Measurements from ENCODE around the gene ATP6V1D.
"Not testable (repeated sequence)": the region's sequence is repeated elsewhere in the genome, so short reads cannot be mapped to it uniquely, and the experiment has no call there.

ATP6V1D gene

GRCh38 chr14:67365476-67365875 is 5.9 kb upstream of the ATP6V1D start:
- no peak for DNase-seq

DNA sequence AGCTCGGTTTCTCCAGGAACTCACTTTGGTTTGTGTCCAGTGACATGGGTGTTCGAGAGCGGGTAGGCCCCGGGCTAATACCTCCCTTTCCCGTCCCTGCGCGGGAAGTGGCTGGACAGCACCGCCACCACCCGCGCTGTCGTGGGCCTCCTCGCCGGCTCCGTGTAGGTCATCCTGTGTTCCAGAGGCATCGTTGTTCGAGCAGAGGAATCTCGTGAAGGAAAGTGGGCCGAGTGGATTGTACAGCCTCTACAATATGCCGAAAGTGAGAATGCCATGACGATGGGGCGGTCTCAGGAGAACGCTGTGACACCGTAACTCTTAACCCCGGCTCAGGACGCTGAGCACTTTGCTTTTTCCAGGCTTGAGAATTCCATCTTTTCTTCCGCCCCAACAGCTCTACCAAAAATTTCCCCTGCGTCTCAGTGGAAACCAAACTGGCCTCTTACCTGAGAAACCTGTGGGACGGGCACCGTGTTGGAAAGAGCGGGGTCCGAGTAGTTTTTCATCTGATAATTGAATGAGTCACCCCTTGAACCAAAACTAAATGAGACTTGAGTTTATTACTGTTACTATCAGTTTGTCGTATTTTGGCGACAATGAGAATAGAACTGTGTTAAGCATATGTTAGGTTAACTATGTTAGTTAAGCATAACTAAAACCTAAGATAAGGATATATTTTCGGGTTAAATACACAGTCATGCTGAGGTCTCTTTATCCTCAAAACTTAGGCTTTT is 1.0 kb upstream of the ATP6V1D start:
- DNase-seq, result no peak

DNA sequence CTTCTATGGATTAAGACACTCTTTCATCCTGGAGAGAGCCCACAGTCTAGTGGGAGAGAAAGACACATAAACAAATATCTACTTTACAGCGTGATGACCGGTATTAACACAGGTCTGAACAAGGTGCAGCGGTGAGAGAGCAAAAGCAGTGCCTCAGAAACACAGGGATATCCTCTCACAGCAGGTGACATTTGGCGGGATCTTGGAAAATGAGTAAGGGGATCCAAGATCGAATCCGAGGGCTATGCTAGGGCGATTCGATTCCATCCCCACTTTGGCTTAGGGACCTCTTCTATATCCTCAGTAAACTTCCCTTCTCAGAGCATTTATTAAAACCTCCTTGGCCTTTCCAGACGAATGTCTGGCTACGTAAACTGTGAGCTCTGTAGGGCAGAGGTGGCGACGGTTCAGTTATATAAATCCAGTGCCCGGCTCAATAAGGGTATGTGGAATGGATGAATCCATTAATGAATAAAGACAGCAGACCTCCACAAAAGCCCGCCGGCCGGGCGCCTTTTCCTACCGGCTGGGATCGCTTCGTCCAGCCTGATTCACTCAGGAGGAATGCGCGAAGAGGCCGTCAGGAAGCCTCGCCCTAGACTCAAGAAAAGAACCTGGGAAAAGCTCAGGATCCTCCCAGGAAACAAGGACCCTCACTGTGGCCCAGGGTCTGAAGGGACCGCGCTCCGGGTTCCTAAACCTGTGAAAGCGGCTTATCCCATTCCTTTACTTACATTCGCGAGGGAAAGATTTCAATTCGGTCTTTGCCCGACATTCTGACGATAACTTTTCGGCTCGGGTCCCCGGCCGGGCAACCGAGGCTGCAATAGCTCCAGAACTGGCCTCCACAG is 455 bp downstream of the ATP6V1D start:
- DNase-seq, result peak; percentile 21 to 38

DNA sequence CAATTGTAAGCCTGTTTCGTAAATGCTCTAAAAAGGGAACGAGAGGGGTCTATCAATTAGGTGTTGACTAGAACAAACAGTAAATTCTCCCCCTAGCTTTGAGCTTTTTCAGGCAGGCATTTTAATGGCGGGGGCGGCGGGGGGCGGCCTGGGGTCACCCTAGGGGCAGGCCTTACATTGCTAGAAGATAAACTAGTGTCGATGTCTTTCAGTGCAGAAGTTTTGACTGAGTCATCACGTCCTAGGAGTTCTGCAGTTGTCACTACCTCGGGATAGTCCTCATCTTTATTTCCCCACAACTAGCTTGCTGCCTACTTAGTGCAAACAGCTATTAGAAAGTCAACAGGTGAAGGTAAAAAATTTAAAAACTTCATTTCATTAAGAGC is 1.6 kb downstream of the ATP6V1D start:
- no peak for DNase-seq

GRCh38 chr14:67357186-67357968 is 2.2 kb downstream of the ATP6V1D start:
- no peak for DNase-seq

- DNase-seq, result no peak
Observed at GRCh38 chr14:67352055-67352454, 7.5 kb downstream of the ATP6V1D start.

GRCh38 chr14:67345583-67345982 is 14.0 kb downstream of the ATP6V1D start:
- no peak for DNase-seq

DNA sequence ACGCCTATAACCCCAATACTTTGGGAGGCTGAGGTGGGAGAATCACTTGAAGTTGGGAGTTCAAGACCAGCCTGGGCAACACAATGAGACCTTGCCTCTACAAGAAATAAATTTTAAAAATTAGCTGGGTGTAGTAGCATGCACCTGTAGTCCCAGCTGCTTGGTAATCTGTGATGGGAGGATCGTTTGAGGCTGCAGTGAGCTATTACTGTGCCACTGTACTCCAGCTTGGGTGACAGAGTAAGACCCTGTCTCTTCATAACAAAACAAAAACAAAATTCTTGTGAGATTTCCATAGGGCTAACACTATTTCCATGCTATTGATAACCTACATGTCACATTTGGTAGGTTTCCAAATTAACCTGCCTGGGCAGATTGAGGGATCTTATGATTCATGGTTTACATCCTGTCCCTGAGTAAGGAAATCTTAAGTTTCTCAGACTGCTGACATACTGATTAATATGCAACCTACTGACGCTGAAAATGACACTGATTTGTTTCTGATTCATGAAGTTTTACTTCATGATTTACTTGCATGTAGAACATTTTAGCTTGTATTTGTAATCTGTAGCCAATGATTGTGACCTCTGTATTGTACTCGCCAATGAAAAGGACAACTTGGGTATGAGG is 15.9 kb downstream of the ATP6V1D start:
- DNase-seq, result no peak

DNA sequence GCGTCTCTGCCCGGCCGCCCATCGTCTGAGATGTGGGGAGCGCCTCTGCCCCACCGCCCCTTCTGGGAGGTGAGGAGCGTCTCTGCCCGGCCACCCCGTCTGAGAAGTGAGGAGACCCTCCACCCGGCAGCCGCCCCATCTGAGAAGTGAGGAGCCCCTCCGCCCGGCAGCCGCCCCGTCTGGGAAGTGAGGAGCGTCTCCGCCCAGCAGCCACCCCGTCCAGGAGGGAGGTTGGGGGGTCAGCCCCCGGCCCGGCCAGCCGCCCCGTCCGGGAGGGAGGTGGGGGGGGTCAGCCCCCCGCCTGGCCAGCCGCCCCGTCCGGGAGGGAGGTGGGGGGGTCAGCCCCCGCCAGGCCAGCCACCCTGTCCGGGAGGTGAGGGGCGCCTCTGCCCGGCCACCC is 18.4 kb downstream of the ATP6V1D start:
- DNase-seq, result not testable (repeated sequence)

GRCh38 chr14:67335781-67336180 is 23.8 kb downstream of the ATP6V1D start:
- DNase-seq, result peak in 1 of 2 experiments; percentile 22

GRCh38 chr14:67332468-67332867 is 27.1 kb downstream of the ATP6V1D start:
- DNase-seq, result no peak

GRCh38 chr14:67331368-67332125 is 28.1 kb downstream of the ATP6V1D start:
- DNase-seq, result no peak

DNA sequence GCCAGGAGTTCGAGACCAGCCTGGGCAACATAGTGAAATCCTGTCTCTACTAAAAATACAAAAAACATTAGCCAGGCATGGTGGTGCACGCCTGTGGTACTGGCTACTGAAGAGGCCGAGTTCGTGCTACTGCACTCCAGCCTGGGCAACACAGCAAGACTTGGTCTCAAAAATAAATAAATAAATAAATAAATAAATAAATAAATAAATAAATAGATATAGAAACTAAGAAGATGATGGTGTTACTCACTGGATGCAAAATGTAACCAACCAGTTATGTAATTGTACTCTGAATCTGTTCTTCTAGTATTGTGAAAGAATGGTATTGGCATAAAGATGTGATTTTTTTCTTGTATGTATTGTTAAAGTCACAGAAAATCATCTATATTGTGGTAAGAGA is 29.9 kb downstream of the ATP6V1D start:
- not testable (repeated sequence) for DNase-seq

- DNase-seq, result no peak
Observed at GRCh38 chr14:67319142-67319541, 40.5 kb downstream of the ATP6V1D start.

- DNase-seq, result no peak
Observed at GRCh38 chr14:67317822-67318221, 41.8 kb downstream of the ATP6V1D start.

DNA sequence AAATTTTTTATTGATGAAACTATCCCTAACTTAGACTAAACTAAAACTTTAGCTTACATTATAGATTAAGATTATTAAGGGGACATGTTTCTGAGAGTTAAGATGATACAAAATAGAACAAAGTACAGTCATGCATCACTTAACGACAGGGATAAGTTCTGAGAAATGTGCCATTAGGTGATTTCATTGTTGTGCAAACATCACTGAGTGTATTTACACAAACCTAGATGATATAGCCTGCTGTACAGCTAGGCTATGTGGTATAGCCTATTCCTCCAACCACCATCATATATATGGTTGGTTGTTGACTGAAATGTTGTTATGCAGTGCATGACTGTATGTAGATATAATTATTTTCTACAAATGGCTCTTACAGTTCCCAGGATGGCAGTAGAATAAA is 46.5 kb downstream of the ATP6V1D start:
- DNase-seq, result peak in 1 of 2 experiments; percentile 12

DNA sequence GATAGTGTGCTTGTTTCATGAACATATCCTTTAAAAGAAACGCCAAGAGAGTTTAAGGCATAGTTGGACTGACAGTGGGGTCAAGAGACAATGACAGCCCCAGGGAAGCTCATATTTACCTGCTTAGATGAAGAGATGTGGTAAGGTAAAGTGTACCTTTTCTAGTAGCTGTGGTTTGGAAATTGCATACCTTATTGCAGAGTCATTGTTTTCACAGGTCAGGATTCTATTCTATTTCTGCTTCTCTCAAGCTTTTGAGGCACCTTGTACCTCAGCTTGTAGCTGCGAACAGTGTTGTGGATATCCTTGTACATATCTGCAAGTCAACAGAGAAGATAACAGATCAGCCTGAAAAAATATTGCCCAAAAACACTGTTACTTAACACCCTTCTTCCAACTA is 47.7 kb downstream of the ATP6V1D start:
- no peak for DNase-seq
